ENCODE data around the gene OSBPL5.

The OSBPL5 gene

DNA sequence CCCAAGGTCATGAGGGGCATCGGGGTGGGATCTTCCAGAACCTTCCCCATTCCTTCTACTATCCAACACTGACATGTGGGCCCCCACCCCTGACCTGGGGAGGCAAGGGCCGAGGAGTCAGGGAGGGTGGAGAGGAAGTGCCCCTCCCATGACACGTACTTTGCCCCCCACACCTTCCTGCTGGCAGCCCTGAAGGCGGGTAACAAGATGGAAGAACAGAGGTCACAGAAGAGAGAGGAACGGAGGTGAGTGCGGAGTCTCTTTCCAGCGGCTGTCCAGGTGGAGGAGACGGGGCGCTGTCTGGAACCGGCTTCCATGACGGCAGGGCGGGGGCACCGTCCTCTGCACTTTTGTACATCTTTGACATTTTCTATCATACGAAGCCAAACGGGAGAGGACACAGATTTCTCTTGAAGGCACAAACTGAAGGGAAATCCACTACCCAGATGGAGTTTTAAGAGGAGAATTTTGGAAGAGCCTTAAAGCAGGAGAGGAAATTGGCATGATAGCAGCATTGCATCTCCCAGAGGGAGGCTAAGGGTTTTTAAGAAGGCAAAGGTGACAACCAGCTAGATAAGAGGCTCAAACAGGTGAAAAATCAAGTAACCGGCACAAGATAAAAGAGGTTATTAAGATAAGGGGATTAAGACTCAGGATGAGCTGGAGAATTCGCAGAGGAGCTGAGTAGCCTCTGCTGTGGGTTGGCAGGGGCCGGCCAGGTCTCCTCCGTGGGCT is 16.7 kb downstream of the OSBPL5 start:
- no peak for DNase-seq (ENCODE audit: low read depth)

DNA sequence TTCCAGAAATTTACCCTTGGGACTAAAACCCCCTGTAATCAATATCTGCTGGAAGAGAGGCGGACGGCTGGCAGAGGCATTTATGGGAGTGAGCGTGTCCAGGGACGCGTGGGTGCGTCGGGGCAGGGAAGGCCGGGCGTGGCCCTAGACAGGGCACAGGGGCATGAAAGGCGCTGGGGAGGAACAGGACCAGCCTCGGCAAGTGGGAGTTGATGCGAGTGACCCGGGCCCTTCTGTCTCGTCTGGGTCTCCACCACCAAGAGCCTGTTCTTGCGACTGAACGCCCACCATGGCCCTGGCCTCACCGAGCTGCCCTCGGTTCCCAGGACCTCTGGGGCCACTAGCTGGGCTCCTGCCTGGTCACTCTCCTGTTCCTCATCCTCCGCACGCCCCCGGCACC is 17.5 kb downstream of the OSBPL5 start:
- DNase-seq (ENCODE audit: low read depth) = no peak

DNA sequence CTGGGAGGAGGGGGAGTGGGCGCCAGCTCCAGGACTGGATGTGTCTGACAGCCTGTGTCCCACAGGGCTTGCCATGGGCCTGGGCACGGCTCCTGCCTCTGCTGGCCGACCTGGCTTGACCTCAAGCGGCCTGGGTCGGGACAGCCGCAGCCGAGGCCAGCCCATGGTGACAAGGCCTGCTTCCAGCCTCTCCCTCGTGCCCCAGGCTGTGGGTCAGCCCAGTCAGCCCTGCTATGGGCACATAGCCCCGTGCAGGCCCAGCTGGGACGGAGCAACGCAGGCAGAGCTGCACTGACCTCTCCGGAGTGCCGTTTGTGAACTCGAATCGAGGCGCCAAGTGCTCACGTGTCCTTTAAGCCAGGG is 17.9 kb downstream of the OSBPL5 start:
- DNase-seq (ENCODE audit: low read depth) = no peak

DNA sequence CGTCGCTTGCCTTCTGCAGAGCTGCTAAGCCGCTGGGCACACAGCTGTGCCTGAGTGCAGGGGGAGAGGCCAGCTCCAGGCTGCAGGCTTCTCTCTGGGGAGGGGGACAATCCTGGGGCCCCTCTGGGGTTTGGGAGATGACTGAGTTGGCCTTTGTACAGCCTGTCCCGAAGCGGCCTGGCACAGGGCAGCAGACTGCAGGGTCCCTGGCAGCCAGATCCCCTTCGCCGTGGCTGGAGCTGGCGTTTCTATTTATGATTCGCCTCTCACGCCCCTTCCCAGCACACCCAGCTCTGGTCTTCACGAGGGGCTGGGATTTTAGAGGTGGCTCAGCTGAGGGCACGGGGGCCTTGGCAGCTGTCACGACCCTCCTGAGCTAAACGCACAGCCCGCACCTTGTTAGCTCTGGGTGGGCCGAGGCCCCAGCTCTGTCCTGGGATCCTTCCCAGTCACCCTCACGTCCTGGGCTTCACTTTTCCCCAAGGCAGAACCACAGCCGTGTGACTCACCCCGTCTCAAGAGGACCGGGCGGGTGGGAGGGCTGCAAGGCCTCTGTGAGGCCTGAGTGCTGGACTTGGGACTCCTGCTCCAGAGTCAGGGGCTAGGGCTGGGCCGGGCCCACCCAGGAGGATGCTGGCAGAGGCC is 18.4 kb downstream of the OSBPL5 start:
- DNase-seq (ENCODE audit: low read depth) = no peak

DNA sequence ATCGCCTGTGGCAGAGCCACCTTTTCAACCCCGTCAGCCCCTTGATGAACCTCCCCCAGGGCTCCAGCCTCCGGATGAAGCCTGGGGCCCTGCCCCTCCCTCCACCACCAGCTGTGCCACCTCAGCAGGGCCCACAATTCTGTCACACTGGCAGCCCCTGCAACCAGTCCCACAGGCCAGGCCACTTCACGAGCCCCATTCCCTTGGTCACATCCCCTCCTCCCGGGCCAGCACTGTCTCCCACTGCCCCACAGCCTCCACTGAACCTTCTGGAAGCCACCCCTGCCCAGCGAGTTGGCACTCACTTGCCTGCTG is 19.9 kb downstream of the OSBPL5 start:
- no peak for DNase-seq (ENCODE audit: low read depth)

DNA sequence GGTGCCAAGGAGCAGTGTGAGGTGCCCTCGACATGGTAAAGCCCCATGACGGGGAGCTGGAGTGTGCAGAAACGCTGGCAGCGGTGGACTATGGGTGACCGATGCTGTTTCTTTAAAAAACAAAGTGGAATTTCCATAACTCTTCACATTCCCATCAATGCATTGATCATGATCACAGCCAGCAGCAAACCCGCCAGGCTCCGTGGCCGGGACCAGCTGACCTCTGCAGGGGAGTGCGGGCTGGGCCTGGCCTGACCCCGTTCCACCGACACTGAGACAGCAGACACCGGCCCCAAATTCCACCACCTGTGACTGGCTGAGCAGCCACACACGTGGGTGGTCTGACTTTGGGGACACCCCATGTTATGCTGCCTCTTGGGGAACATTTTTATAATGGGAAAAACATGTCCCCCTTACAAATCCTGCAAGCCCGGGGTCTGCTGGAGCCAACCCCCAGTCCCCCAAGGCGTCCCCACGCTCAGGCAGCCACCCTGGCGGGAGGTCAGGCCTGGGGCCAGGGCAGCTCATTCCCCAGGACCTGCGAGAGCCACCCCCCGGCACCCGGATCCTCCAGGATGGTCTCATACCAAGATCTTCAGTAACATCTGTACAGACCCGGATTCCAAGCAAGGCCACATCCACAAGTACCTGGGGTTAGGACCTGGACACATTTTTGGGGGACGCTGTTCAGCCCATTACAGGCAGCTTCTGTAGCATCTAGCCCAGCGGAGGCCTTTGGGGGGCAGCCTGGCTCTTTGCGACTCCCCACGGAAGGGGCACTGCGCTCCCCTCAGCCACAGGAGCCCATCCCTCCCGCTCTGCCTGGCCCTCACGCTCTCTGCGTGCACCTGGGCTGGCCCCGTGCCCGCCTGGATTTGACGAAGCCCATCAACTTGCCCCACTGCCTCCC is 20.6 kb downstream of the OSBPL5 start:
- DNase-seq (ENCODE audit: low read depth) = no peak

DNA sequence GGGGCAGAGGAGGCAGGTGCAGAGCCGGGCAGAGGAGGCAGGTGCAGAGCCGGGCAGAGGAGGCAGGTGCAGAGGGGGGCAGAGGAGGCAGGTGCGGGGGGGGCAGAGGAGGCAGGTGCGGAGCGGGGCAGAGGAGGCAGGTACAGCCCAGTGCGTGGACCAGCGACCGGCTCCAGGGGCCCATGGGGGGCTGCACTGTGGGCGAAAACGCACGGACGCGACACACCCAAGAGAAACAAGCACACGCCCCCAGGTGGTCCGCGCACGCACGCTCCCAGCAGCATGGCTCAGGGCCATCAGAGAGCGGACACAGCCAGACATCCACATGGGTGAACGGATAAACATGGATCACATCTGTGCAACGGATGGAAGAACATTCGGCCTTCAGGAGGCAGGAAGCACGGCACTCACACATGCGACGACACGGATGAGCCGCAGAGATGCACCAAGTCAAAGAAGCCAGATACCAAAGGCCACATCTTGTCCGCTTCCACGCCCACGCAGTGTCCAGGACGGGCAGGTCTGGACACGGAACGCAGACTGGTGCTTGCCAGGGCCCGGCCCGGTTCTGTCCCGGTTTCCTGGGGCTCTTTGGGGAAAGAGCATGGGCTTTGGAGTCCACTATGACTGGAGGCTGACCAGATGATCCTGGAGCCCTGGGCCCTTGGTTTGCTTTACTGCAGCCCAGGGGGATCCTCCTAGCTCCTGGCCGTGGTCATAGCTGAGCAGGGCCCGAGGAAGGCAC is 21.8 kb downstream of the OSBPL5 start:
- DNase-seq (ENCODE audit: low read depth) = no peak

DNA sequence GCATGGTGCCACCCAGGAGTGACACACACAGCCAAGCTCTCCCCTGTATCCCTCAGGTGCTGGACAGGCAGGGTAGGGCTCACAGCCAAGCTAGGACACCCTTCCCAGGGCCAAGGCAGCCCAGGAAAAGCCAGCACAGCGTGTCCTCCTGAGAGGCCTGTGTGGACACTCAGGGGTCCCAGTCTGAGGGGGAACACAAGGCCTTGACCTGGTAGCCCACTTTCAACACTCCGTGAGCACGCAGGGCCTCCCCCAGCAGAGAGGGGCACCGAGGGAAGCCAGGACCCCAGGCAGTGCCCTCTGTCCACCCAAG is 24.9 kb downstream of the OSBPL5 start:
- DNase-seq (ENCODE audit: low read depth) = no peak

DNA sequence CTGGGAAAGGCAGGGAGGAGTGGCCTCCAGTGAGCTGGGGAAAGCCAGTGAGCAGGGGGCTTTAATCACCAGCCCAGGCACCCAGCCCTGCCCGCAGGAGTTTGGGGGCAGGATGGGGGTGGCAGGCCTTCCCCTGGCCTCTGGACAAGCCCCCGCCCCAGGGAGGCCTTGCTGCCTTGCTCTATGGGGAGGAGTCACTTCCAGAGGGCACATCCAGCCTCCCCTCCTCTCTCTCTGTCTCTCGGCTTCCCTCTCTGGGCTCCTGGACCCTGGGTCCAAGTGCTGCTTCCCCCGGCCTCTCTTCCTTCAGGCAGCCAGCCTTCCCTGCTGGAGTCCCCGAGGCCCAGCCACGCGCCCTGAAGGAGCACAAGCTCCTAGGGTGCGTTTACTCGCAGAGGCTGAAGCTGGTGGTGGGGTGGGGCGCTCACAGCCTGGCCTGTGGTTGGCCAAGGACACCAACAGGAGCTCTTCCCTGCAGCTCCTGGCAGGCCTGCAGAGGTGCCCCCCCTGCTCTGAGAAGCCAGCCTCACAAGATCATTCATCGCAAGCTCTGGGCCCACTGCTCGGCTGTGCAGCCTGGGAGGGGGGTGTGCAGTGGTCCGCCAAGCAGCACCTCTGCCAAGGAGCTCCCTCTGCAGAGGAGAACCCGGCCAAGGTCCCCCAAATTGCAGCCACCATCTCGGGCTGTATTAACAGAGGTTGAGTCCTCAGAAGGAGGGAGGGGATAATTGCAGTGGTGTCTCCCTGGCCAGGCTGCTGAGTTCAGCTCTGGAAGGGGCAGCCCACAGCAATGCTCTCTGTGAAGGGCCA is 25.4 kb downstream of the OSBPL5 start:
- no peak for DNase-seq (ENCODE audit: low read depth)

DNA sequence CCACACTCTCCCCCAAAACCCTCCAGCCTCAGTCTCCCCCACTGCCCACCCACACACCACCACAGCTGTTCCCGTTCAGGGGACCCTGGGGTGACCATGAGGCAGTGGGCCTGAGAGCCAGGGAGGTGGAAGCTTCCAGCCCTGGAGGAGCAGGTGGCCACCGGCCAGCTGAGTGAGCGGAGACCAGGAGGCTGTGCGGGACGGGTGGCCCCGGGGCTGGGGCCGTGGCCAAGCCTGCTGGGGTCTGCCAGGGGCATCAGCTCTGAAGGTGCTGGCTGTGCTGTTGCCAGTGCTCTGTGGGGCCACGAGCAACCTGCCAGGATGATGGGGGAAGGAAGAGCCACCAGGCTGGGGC is 26.0 kb downstream of the OSBPL5 start:
- no peak for DNase-seq (ENCODE audit: low read depth)

DNA sequence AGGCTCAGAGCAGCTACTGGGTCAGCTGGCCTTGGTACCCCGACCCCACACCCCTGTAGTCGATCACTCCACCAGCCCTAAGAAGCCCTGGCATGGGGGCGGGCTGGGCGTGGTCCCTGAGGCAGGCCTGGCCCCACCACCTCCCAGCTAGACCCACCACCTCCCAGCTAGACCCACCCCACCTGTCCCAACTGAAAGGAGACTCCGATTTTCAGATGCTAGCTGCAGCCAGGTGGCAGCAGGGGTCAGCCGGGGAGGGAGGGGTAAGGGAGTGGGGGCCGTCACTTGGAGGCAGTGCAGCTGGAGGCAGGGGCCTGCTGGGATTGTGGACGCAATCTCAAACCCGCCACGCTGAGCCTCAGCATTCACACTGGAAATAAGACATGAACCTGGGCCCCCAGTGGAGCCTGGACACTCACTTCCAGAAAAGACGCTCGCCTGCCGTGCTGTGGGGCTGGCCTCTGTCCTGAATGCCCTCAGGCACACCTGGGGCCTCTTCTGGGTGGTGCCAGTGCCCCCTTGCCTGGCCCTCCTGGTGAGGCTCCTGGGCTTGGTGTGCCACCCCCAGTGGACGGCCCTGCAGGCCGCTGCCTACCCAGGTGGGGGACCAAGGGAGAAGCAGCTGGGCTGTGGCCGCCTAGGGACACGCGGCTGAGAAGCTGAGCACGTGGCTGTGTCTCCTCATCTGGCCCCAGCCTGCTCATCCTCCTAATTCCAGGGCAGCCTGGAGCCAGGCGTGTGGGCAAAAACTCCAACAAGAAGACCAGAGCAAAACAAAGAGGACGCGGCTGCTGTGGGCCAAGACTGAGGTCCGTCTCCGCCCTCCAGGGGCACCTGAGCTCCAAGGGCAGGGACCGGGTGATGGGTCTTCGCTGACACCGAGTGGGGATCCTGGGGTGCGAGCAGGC is 26.7 kb downstream of the OSBPL5 start:
- no peak for DNase-seq (ENCODE audit: low read depth)

DNA sequence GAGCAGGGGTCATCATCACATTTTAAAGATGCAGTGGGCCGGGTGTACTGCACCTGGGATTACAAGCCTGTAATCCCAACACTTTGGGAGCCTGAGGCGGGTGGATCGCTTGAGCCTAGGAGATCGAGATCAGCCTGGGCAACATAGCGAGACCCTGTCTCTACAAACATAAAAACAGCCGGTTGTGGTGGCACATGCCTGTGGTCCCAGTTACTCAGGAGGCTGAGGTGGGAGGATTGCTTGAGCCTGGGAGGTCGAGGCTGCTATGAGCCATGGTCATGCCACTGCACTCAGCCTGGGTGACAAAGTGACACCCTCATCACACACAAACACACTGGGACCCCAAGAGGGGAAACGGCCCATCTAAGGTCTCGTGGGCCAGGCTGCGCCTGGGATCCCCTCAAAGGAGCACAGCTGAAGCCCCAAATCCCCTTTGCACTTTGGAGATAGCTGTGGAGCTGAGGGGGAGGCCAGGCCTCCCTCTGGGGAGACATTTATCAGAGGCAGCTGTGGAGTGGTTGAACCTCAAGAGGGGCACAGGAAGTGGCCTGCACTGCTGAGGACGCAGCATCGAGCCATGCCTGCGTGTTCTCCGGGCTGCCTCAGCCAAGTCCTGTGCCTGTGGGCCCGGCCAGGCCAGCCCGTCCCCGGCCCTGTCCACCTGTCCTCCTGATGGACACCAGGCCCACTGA is 27.5 kb downstream of the OSBPL5 start:
- DNase-seq (ENCODE audit: low read depth) = no peak

DNA sequence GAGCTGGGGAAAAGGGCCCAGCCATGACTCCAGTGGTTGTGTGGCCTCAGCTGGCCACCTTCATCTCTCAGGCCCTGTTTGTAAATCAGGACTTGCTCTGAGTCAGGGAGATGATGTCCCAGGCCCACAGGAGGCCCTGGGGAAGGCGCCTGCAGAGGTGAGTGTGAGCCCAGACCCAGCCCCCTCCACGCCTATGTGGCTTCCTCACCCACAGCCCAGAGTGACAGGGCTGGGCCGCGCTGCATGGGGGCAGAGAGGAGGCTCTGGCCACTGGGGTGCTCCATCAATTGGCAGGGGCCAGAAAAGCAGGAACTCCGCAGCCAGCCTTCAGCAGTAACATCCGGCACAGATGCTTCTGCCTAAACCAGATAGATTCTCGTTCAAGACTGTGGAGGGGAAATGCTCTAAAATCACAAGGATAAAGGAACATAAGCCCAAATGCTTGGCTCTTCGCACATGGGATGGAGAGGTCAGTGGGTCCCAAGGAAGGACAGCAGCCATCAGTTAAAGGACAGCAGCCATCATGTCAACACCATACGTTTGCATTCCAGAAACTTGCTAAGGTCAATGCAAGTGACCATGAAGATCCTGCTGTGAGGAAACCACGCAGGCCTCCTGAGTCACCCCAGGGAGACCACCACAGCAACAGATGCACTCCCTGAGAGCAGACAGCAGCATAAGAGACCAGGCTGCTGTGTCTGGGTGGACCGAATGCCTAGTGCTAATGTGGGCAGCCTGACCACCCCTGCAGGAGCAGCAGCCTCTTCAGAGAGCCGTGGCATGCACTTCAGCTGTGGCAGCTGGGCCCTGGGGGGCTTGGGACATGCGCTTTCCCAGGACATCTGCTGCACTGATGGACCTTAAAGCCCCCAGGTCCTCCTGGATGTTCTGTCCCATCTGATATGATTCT is 28.3 kb downstream of the OSBPL5 start:
- DNase-seq (ENCODE audit: low read depth) = no peak

DNA sequence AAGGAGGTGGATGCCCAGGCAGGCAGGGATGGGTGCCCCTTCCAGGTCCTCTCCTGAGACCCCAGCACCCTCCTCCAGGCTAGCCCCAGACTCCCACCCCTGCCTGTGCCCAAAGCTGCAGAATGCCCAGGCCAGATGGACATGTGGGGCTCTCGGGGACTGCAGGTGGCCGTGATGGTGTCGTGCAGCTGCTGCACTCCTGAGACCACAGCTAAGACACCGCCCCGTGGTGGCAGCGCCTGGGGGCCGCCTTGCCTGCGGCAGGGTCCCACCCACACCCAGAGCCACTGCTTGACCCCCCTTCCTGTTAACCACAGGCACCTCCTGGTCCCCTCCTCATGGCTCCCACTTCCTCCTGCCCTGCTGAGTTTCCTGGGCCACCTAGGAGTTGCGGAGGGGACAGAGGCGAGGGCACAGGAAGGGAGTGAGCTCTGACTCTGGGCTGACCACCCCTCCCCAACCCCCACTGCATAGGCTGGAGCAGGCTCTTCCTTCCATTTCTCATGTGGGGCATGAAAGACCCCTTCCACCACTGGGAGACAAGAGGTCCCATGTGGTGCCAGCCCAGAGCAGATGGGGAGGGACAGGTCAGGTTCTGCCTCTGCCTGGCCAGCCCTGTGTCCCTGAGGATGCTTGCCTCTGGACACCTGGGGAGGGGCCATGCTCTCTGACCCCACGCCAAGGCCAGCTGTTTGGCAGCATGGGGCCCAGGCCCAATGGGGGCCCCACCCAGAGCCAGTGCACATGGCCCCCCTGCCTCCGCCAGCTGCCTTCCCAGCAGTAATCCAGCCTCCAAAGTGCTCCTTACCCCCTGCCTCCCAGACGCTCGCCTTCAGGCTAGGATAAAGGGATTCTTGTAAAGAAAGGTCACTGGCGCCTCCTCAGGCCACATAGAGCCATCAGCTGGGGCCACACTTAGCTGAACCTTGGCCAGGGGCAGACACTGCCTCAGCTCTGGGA is 29.3 kb downstream of the OSBPL5 start:
- no peak for DNase-seq (ENCODE audit: low read depth)

DNA sequence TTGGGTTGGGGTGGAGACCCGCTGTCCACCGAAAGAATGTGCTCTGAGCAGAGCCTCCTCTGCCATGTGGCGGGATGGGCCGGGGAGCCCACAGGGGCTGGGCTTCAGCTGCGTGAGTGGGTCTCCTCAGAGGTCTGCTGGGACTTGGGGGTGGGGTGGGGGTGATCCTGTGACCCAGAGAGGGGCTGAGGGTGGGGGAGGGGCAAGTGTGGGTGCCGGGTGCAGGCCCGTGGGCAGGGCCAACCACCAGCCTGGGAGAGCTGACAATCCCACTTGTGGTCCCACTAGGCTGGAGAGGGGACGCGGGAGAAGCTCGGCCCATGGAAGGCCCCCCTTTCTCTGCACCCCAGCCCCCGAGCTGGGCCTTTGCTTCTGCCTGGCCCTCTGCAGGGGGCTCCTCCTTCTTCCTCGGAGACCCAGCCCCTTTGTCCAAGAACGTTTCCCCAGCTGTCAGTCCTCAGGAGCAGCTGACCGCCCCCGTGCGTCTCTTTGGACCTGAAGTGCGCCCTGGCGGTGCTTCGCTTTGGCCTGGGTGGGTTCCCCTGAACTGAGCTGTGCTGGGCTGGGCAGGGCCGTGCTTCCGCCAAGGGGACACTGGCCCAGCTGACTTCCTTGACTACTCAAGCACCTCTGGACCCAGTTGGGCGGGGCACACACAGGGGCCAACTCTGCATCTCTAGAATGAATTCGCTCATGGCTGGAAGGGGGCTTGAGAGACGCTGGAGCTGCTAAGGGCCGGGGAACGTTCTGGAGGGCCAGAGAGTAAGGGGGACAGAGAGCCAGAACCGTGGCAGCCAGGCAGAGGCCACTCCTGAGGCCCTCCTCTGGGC is 30.2 kb downstream of the OSBPL5 start:
- DNase-seq (ENCODE audit: low read depth) = no peak

DNA sequence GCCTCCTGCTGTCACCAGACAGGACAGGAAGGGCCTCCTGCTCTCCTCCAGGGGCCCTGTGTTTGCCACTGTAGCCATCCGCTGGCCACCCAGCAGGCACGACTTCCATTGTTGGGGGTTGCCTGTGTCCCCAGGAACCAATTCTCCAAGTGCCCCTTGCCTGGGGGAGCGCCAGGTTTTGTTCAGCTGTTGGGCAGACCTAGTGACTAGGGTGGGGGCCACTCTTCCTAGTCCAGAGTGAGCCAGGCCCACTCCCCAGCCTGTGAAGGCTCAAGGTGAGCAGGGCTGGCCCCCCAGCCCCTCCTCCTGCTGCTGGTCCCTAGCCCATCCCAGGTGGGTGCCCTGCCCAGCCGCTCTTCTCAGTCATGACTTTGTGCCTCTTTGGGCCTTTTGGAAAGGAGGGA is 30.9 kb downstream of the OSBPL5 start:
- no peak for DNase-seq (ENCODE audit: low read depth)

Measured in activated T-cell treated with anti-CD3 and anti-CD28 coated beads for 24 hours (primary cell).